LoVo (cell line): ENCODE results near the gene MARCHF11.

Experiments used
- DNase-seq: peaks from one replicate; pipeline ENCODE4 v3.0.0-alpha.2; 2016; ENCODE audit warnings: low spot score

MARCHF11 gene

DNA sequence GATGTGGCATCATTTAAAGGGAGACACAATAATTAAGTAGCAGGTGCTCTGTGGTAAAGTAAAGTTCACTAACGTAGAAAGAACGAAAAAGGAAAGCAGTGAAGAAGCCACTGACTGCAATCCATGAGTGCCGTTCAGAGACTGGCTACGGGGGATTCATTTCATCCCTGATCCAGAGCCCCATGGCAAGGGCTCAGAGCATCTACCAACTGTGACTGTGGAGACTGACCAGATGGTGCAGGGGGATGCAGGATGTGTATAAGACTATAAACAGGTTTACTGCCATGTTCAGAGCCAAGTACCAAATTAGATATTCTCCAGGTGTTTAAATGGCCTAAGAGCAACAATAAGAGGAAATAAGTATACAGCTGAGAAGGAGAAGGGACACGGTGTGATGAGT lies 47.7 kb downstream of the MARCHF11 start:
- DNase-seq = no peak

- DNase-seq = no peak
Observed at GRCh38 chr5:16128944-16129343, 50.6 kb downstream of the MARCHF11 start.

GRCh38 chr5:16127865-16128544 lies 51.6 kb downstream of the MARCHF11 start:
- no peak for DNase-seq

- DNase-seq = no peak
Observed at GRCh38 chr5:16120579-16120978, 59.0 kb downstream of the MARCHF11 start.

DNA sequence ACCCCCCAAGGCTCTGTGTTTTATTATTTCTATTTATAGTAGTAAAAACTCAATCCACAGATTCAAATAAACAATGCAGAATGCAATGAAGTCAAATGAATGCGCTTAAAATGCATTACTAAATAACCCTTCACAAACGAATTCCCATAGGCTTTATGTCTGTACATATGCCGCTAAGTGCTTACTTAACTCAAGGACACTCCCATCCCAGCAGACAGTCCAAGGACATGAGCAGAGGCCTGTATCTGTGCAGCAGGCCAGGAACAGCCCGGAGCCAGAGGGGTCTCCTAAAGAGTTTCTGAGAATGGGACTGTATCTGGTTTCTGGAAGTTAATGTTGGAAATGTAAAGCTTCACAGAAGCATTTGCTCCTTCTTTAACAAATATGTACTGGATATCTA lies 59.8 kb downstream of the MARCHF11 start:
- no peak for DNase-seq

DNA sequence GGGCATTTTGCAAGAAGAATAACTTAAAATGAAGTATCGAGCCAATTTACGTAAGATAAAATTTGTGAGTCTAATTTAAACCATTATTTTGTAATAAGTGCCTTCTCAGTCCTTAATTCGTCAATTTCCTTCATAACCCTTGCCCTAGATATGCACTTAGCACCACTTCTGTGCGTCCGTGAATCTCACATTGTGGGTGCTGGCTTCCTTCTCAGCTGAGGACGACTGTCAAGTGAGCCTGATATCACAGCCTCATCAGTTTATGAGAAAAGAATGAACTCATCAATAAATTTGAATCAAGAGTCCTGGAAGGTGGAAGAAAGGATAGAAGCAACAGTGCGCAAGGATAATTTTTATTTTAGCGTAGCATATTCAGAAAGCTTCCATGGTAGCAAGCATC lies 64.5 kb downstream of the MARCHF11 start:
- no peak for DNase-seq

DNA sequence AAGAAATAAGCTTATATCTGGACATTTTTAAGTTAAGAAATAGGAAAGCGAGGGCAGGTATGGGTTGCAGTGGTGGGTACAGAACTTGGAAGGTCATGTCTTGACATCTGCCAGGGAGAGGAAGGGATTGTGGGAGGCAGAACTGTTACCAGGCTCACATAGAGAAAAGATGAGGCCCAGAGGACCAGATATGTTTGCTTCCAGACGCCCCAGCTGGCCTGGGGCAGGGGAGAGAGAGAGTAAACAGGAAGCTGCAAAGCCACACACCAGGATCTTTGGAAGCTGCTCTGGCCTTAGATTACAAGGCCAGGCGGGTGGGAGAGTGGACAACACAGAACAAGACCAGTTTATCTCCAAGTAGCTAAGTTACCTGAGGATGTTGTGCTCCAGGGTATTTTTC lies 71.2 kb downstream of the MARCHF11 start:
- DNase-seq = no peak

- no peak for DNase-seq
Observed at GRCh38 chr5:16104961-16105360, 74.6 kb downstream of the MARCHF11 start.

DNA sequence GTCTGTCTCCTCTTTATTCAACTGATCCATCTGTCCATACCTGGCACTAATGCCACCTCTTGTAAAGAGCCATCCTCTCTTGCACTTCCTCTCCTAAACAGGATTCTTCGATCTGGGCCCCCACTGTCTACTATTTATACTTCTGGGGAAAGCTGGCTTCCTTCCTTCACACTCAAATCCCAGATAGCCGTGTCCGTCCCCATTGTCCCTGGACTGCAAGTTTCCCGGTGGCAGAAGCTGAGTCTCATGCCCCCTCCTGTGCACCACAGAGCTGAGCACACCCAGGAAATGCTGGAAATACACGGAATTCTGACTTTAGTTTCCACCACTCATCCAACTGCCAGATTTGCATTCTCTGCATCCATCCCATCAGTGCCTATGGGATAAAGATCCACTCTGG lies 84.0 kb downstream of the MARCHF11 start:
- DNase-seq = no peak

DNA sequence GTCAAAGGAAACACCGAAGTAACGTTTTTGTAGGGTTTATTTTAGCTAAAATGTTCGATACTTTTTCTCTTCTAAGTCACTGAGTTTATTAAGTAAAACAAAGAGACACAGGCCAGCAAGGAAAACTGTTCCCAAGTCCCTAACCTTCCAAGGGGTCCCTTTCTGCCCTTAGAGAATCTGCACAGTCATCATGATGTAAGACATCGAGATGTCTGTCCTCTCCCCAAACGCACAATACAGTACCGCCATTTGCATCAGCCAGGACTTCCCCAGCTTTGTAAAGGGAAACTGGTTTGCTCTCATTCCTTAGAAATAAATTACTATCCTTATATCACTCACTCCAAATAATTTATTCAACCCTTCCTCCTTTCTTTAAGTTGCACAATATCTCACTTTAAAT lies 89.3 kb downstream of the MARCHF11 start:
- DNase-seq = no peak

DNA sequence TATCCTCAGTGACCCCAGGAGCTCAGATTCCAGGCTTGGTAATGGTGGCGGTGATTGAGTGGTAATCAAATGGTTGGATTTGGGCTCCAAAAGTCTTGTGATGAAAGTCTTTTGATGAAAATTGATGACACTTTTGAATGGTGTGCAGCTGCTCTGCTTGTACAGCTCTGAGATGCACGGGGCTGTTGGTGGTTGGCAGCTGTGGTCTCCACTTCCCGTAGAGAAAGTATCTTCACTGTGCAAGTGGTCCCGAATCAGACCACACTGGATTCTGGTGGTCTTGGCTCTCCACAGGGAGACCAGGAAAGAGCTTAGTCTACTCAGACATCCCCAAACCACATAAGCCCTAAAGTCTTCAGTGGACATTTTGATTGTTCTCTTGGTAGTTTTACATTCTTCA lies 96.6 kb downstream of the MARCHF11 start:
- no peak for DNase-seq

DNA sequence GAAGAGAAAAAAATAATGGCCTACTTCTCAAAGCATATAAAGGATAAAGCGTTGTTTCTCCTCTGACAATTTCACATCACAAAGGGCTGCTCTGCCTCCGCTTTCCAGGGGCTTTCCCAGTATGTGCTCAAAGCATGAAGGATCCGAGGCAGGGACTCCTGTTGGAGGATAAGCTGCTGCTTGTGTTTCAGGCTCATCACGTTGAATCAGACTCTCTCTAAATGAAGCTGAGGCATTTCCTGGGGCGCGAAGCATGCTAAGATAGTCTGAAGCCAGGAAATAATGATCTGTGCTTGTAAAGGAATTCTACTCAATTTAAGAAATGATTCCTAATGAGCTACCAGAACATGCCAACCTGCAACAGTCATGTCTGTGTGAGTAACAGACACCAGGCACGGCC lies 97.5 kb downstream of the MARCHF11 start:
- DNase-seq = no peak

GRCh38 chr5:16081376-16081955 lies 98.1 kb downstream of the MARCHF11 start:
- no peak for DNase-seq

DNA sequence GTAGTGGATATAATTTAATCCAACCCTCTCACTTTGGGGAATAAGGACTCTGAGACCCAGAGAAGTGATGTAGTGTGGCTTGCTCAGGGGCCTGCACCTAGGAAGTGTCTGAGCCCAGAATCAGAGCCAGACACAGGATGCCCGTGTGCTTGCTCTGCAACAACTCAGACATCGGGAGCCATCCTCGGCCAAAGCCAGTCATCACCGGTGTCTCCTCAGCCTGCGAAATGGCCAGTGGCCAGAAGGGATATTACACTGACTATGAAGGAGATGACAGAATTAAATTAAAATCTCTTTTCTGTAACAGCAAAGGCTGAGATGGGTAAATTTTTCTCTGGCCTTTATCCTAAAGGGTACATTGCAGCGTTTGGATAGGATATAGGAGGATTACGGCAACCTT lies 102.9 kb downstream of the MARCHF11 start:
- DNase-seq = no peak

GRCh38 chr5:16074358-16074757 lies 105.2 kb downstream of the MARCHF11 start:
- DNase-seq = no peak

GRCh38 chr5:16072616-16073015 lies 107.0 kb downstream of the MARCHF11 start:
- DNase-seq = no peak

DNA sequence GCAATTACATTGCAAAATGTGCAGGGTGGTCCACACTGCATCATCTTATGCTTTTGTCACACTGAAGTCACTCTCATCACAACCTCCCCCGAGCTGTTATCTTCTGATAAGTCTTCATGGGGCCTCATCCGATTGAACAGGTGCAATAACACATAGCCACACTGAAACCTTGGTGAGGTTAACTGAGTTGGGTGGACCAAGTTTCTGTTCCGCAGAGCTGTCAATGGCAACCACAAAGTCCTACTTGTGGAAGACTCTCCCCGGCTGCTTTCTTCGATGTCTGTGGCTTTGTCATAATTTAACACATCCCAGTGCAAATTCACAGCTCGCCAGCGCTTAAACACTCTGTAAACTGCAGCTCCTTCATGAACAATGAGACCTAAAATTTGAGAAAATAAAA lies 112.2 kb downstream of the MARCHF11 start:
- no peak for DNase-seq

- DNase-seq = no peak
Observed at GRCh38 chr5:16066810-16067209, 112.8 kb downstream of the MARCHF11 start.

- DNase-seq = no peak
Observed at GRCh38 chr5:16066320-16066719, 113.3 kb downstream of the MARCHF11 start.

DNA sequence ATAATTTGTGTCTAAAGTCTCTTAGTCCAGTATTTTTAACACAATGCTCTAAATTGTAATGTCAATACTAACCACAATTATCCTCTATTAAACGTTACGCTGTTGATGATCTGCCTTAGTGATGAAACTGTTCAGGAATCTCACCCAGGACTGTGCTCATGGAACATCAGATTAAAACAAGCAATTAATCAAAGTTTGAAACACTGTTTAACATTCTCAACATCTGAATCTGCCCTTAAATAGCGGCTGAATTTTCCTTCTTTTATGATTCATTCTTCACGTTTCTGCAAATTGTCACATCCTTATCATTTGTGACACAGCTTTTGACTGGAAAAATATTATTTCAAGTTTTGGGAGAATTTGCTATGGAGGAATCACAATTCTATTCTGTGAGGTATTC lies 113.8 kb downstream of the MARCHF11 start:
- DNase-seq = no peak

GRCh38 chr5:16064135-16064893 lies 115.3 kb downstream of the MARCHF11 start:
- DNase-seq = no peak

GRCh38 chr5:16061163-16061562 lies 118.4 kb downstream of the MARCHF11 start:
- no peak for DNase-seq

GRCh38 chr5:16057277-16057676 lies 122.3 kb downstream of the MARCHF11 start:
- no peak for DNase-seq
